HG02571 (cell line): ENCODE data around the gene ATXN1L.
A peak's percentile ranks its signal among the peaks of the same experiment; 100 is the strongest.
"Not testable (repeated sequence)": the region's sequence is repeated elsewhere in the genome, so short reads cannot be mapped to it uniquely, and the experiment has no call there.

ENCODE experiments used
- ATAC-seq: cut with Tn5 transposase; IDR thresholded peaks from one replicate; pipeline ENCODE4 v1.9.1; 2021; ENCODE audit warnings: mild to moderate bottlenecking, moderate library complexity; ENCODE audit not compliant: unreplicated experiment

ATXN1L gene

GRCh38 chr16:71894229-71894920 lies 48.6 kb downstream of the ATXN1L start:
- peak; percentile 8 for ATAC-seq

- ATAC-seq = peak; percentile 79
These were observed 49.3 kb downstream of the ATXN1L start, which contains the start of gene IST1 for GRCh38 chr16:71894921-71895678. TSS of gene IST1 (plus strand) at chr16:71895531. CDS start at chr16:71915641, 20,110 bp downstream.

GRCh38 chr16:71895679-71896365 lies 50.0 kb downstream of the ATXN1L start:
- peak; percentile 23 for ATAC-seq

- no peak for ATAC-seq
These were observed 51.1 kb downstream of the ATXN1L start for GRCh38 chr16:71896764-71897368.

- no peak for ATAC-seq
These were observed 53.4 kb downstream of the ATXN1L start for GRCh38 chr16:71899171-71899570.

GRCh38 chr16:71902656-71903365 lies 57.0 kb downstream of the ATXN1L start:
- no peak for ATAC-seq

GRCh38 chr16:71903608-71904007 lies 57.8 kb downstream of the ATXN1L start:
- no peak for ATAC-seq

- no peak for ATAC-seq
These were observed 58.5 kb downstream of the ATXN1L start for GRCh38 chr16:71904239-71904638.

GRCh38 chr16:71905765-71906164 lies 60.0 kb downstream of the ATXN1L start:
- ATAC-seq = not testable (repeated sequence)
